ENCODE results near the gene KANK3. TPM values are rescaled to one million over a fixed set of nuclear protein-coding genes. Genes with fewer than 3 reads are reported as not detected.

KANK3 gene
- total and polyA plus RNA-seq, 12 donors, result 0.38 to 27.8 (median 18.4) TPM

DNA sequence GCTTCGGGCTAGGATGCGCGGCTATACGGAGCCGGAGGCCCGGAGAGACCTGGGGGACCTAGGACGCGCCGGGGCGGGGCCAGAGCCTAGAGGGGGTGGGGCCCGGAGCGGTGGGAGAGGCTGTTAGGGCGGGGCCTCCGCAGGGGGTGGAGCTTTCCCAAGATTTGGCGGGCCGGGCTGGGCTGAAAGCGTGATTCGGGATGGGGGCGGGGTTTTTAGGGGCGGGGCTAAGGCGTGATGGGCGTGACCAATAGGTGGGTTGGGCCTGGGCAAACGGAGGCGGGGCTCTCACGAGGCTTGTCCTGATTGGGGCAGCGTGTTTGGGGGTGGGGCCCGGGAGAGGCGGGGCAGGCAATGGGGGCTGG is 47.5 kb upstream of the KANK3 start:
- Histone ChIP-seq H3K27me3 (no peaks in the 10 kb centered on the region), H3K9me3 (replicated peaks in 1 of 3) (no peaks in the 10 kb centered on the region), H3K27ac (peak overlapping the region; percentile 97 to 100 (median 100)), H3K36me3 (replicated peaks in 1 of 2) (no peaks in the 10 kb centered on the region), H3K4me1 (replicated peaks in 1 of 2) (peaks cover 35 to 48% of the 10 kb centered on the region in 2 donors), H3K4me3 (peak overlapping the region; percentile 44 to 94 (median 72))
- TF ChIP-seq, protein P1, sequence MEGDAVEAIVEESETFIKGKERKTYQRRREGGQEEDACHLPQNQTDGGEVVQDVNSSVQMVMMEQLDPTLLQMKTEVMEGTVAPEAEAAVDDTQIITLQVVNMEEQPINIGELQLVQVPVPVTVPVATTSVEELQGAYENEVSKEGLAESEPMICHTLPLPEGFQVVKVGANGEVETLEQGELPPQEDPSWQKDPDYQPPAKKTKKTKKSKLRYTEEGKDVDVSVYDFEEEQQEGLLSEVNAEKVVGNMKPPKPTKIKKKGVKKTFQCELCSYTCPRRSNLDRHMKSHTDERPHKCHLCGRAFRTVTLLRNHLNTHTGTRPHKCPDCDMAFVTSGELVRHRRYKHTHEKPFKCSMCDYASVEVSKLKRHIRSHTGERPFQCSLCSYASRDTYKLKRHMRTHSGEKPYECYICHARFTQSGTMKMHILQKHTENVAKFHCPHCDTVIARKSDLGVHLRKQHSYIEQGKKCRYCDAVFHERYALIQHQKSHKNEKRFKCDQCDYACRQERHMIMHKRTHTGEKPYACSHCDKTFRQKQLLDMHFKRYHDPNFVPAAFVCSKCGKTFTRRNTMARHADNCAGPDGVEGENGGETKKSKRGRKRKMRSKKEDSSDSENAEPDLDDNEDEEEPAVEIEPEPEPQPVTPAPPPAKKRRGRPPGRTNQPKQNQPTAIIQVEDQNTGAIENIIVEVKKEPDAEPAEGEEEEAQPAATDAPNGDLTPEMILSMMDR (IDR thresholded peaks at IDR 0.05), result no peak
- TF ChIP-seq POLR2A (IDR thresholded peaks at IDR 0.05), result peak in 1 of 2 donors; percentile 6
- intact Hi-C loops (cut with DNase I), result no loop called here
- peak; percentile 97 to 99 (median 98) for DNase-seq
- 0 to 1% (median 0%) methylated on average over 6 to 28 of the region's 28 CpGs for WGBS, 4 donors

DNA sequence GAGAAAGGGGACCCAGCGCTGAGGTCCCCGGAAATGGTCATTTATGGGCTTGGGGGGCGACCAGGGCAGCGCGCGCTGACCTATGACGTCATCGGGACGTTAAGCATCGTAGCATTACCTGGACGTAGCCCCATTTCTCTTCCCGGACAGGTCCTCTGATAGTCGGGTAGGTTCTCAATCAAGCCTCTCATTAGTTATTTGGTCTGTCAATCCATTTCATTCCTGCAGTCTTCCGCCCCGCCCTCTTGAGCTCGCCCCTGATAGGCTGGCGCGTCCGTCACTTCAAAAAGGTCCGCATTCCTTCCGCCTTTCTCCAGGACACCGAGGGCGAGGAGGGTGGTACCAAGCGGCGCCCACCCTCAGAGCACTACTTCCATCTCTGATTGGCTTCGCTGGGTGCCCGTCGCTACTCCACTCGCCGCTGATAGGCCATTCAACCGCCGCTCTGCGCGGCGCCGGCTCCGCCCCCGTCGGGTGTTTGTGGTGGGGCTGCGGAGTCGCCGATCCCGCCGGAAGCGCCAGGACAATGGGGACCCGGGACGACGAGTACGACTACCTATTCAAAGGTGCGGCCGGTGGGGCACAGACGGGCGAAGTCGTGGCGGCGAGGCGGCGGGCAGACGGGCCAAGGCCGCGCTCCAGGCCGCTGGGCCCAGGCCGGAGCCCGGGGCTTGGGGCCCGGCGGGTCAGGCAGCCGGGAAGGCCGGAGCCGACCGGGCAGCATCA is 47.0 kb upstream of the KANK3 start, which contains the start of gene RAB11B:
TSS of gene RAB11B (plus strand) at position 470 of the 726 bp plus-strand sequence. CDS start at position 527, 57 bp downstream.
- DNase-seq, result peak; percentile 99 to 100 (median 100)
- peak within 1 kb of the TSS; percentile 44 to 94 (median 72) for H3K4me3 ChIP-seq
- peak within 1 kb of the TSS; percentile 97 to 100 (median 100) for H3K27ac ChIP-seq
- H3K36me3 ChIP-seq (replicated peaks in 1 of 2), result no peaks in the 10 kb centered on the region
- no peaks in the 10 kb centered on the region for H3K9me3 ChIP-seq (replicated peaks in 1 of 3)
- intact Hi-C loops (cut with DNase I), result no loop called here
- WGBS, 4 donors, result 0 to 1% (median 0%) methylated on average over 10 to 70 of the region's 70 CpGs
- TF ChIP-seq, protein P1 (IDR thresholded peaks at IDR 0.05), result peak in 1 of 6 experiments; percentile 20
- TF ChIP-seq POLR2A (IDR thresholded peaks at IDR 0.05), result peak; percentile 85
- no peaks in the 10 kb centered on the region for H3K27me3 ChIP-seq
- peaks cover 35 to 47% of the 10 kb centered on the region in 2 donors for H3K4me1 ChIP-seq (replicated peaks in 1 of 2)

DNA sequence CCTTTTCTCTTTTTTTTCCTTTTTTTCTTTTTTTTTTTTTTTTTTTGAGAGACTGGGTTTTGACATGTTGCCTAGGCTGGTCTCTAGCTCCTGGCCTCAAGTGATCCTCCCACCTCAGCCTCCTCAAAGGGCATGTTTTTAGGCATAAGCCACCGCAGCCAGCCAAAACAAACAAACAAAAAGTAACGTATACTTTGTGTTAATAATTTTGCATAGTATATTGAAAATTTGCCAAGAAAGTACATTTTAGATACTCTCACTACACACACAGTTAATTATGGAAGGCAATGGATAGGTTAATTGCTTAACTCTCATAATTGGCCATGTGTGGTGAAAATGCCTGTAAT is 45.5 kb upstream of the KANK3 start:
- TF ChIP-seq, protein P1 (IDR thresholded peaks at IDR 0.05), result no peak
- TF ChIP-seq POLR2A (IDR thresholded peaks at IDR 0.05), result no peak
- H3K4me3 ChIP-seq, result no peak overlapping the region
- 47 to 64% (median 57%) methylated on average over 2 of the region's 2 CpGs for WGBS, 4 donors
- intact Hi-C loops (cut with DNase I), result no loop called here
- peaks cover 23 to 32% of the 10 kb centered on the region in 2 donors for H3K4me1 ChIP-seq (replicated peaks in 1 of 2)
- H3K36me3 ChIP-seq (replicated peaks in 1 of 2), result no peaks in the 10 kb centered on the region
- H3K9me3 ChIP-seq (replicated peaks in 1 of 3), result no peaks in the 10 kb centered on the region
- H3K27me3 ChIP-seq, result no peaks in the 10 kb centered on the region
- peak overlapping the region in 1 of 5 donors; percentile 47 for H3K27ac ChIP-seq
- DNase-seq, result no peak

- intact Hi-C loops (cut with DNase I), result no loop called here
- H3K27ac ChIP-seq, result no peak overlapping the region
- no peak for TF ChIP-seq POLR2A (IDR thresholded peaks at IDR 0.05)
- TF ChIP-seq, protein P1 (IDR thresholded peaks at IDR 0.05), result no peak
- peaks cover 18 to 26% of the 10 kb centered on the region in 2 donors for H3K4me1 ChIP-seq (replicated peaks in 1 of 2)
- WGBS, 4 donors, result 89 to 90% (median 90%) methylated on average over 16 of the region's 16 CpGs
- H3K27me3 ChIP-seq, result no peaks in the 10 kb centered on the region
- no peaks in the 10 kb centered on the region for H3K36me3 ChIP-seq (replicated peaks in 1 of 2)
- no peaks in the 10 kb centered on the region for H3K9me3 ChIP-seq (replicated peaks in 1 of 3)
- no peak overlapping the region for H3K4me3 ChIP-seq
- DNase-seq, result no peak
These were observed 44.9 kb upstream of the KANK3 start for GRCh38 chr19:8387688-8388611.

All from adrenal gland (tissue), 12 donors.